ENCODE results near the gene ANKRD17.

DNA sequence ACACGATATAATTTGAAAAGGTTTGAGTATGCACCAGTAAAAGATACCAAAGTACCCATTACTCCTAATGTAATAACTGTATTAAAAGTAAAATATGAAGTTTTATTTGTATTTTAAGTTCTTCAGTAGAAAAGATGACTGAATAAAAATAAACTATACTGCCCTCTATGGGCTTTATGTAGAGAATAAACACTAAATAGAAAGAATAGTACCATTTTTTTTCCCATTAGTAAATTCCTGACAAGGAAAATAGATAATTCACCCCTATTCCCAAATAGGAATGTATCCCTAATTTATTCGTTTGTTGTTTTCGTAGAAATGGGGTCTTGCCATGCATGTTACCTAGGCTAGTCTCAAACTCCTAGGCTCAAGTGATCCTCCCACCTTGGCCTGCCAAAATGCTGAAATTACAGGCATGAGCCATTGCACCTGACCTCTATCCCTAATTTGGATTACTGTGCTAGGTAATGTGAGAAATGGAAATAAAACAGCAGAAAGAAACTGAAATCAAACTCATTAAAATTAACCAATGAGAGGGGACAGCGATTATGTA lies 115.5 kb downstream of the ANKRD17 start:
- TF ChIP-seq CTCF (IDR thresholded peaks at IDR 0.05; ENCODE audit: low read length) = no peak; the same call in 1 of the 2 replicates
- TF ChIP-seq EZH2 (IDR thresholded peaks at IDR 0.05; ENCODE audit: borderline replicate concordance, low read length) = no peak

Measured in OCI-LY1 (cell line).